Effector memory CD4-positive, alpha-beta T cell (primary cell): ENCODE results near the gene COA7.
"Not testable (repeated sequence)": the region's sequence is repeated elsewhere in the genome, so short reads cannot be mapped to it uniquely, and the experiment has no call there.

Experiments used
- DNase-seq, 3 donors: peaks; one replicate each; pipeline ENCODE4 v3.0.0-alpha.2; 2020
- H3K27ac ChIP-seq: 2 replicates; pipeline ENCODE4 v1.7.0; 2013; ENCODE audit warnings: mild to moderate bottlenecking, low read length, moderate library complexity; ENCODE audit not compliant: insufficient read depth, poor library complexity, severe bottlenecking
- H3K27me3 ChIP-seq: replicated peaks from 2 replicates; pipeline ENCODE4 v1.7.0; 2013; ENCODE audit warnings: mild to moderate bottlenecking, low read length; ENCODE audit not compliant: insufficient read depth, control insufficient read depth, poor library complexity, severe bottlenecking
- H3K36me3 ChIP-seq: 2 replicates; pipeline ENCODE4 v1.7.0; 2013; ENCODE audit warnings: mild to moderate bottlenecking, low read length, moderate library complexity; ENCODE audit not compliant: control insufficient read depth, insufficient read depth
- H3K4me1 ChIP-seq: 2 replicates; pipeline ENCODE4 v1.7.0; 2013; ENCODE audit warnings: low read length, mild to moderate bottlenecking; ENCODE audit not compliant: control insufficient read depth, insufficient read depth, poor library complexity, severe bottlenecking
- H3K4me3 ChIP-seq: 2 replicates; pipeline ENCODE4 v1.7.0; 2013; ENCODE audit warnings: low read length, low read depth, mild to moderate bottlenecking; ENCODE audit not compliant: insufficient read depth, poor library complexity, severe bottlenecking
- H3K9me3 ChIP-seq: 2 replicates; pipeline ENCODE4 v1.7.0; 2013; ENCODE audit warnings: mild to moderate bottlenecking, low read length, moderate library complexity; ENCODE audit not compliant: control insufficient read depth

The COA7 gene

DNA sequence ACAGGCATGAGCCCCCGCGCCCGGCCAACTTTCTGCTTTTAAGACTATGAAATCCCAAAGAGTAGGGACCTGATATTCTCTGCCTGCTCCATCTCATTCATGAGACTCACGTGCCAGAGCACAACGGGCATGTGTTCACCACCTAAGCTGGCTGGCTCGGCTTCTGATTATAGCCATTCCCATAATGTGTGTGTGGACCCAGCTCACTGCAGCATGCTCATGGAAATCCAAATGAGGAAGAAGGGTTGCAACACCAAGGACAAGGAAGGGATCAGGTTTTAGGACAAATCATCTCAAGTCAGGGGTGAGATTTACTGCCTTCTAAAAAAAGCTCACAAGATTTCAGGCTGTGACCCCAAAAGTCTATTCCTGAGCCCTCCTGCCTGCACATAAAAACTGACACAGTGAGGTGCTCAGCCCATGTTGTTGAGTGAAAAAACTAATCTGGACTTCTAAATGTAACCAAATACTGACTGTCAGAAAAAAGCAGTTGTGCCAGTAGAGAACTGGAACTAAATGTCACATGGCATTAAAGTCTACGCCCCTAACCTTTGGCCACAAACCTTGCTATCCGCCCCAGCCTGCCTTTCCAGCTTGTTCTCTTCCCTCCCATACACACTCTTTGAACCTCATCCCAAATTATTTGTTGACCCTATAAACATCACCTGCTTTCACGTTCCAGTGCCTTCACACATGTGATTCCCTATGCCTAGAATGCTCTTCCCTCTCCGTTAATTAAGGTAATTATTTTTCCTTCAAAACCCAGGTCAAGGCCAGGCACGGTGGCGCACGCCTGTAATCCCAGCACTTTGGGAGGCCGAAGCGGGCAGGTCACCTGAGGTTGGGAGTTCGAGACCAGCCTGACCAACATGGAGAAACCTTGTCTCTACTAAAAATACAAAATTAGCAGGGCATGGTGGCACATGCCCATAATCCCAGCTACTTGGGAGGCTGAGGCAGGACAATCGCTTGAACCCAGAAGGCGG is 9.1 kb upstream of the COA7 start:
- Histone ChIP-seq H3K27ac (no peak overlapping the region), H3K4me3 (no peak overlapping the region), H3K36me3 (no peaks in the 10 kb centered on the region), H3K9me3 (no peaks in the 10 kb centered on the region), H3K27me3 (no peaks in the 10 kb centered on the region), H3K4me1 (peaks cover 6% of the 10 kb centered on the region)
- no peak for DNase-seq

DNA sequence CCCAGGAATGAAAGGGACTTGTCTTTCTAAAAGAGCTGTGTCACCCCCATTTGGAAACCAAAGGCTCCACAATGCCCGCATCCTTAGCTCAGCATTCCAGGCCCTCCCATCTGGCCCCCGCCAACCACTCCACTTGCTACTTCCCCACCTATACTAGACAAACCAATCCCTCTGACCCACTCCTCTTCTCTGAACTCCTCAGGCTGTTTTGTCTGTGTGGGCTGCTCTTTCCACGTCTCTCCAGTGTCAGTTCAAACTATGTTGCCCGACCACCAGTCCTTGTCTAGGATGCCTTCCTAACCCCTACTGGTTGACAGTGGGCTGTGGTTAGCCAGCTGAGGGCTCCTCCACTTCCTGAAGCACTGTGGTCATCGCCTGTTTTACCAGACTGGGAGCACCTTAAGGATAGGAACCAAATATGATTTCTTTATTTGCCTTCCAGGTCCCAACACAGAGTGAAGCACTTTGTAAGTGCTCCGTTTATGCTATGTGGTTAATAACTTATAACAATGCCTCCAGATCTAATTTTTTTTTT is 8.1 kb upstream of the COA7 start:
- Histone ChIP-seq H3K27me3 (no peaks in the 10 kb centered on the region), H3K36me3 (no peaks in the 10 kb centered on the region), H3K9me3 (no peaks in the 10 kb centered on the region), H3K27ac (no peak overlapping the region), H3K4me3 (no peak overlapping the region), H3K4me1 (peaks cover 6% of the 10 kb centered on the region)
- DNase-seq = no peak

DNA sequence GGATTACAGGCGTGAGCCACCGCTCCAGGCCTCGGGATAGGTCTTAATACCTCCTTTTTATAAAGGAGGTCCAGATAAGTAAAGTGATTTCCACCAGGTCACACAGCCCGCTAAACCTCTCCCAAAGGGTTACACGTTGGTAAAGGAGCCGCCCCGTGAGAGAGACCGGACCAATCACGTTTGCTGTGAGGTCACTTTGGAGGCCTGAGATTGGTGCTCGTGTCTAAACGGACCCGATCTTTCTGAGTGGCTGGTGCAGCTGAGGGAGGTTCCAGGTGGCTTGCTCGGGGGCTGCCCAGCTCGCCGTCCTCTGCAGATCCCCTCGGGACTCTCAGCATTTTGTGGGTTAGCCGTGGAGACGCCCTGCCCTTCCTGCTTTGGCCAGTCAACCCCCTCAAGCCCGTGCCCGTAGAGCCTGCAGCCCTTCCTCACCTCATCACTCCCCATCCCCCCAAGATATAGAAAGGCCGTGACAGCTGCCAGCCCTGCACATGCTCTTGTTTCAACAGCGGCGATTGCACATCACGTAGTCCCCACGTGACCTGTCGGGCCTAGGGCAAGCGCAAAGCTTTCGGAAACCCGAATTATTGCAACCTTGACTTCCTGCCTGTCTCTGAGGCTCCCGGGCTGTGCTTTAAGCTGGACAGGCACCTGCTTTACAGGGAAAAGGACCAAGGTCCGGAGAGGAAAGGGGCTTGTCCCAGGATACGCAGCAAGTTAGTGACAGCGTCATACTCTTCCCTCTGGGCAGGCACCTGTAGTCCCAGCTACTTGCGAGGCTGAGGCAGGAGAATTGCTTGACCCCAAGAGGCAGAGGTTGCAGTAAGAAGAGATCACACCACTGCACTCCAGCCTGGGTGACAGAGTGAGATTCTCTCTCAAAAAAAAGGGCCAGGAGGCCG is 5.0 kb upstream of the COA7 start:
- H3K4me3 ChIP-seq = peak overlapping the region; percentile 48
- H3K4me1 ChIP-seq = peaks cover 6% of the 10 kb centered on the region
- H3K27me3 ChIP-seq = no peaks in the 10 kb centered on the region
- H3K36me3 ChIP-seq = no peaks in the 10 kb centered on the region
- DNase-seq = peak; percentile 64 to 79 (median 73)
- no peaks in the 10 kb centered on the region for H3K9me3 ChIP-seq
- peak overlapping the region; percentile 74 for H3K27ac ChIP-seq

DNA sequence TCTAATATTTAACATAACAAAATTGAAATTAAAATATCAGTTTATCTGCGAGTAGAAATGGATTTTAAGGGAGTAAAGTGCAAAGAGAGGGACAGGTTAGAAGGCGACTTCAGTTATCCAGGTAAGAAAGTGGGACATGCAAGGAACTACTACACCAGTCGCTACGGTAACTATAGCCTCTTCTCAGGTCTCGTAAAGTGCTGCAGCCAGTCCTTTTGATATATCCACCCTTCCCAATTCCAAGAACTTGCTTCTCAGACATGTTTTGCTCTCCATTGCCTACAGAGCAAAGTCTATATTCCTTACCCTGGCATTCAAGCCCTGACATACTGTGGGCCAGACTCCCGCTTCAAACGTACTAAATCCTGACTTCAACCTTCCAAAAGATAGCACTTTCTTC is 2.5 kb downstream of the COA7 start:
- Histone ChIP-seq H3K4me3 (no peak overlapping the region), H3K4me1 (no peaks in the 10 kb centered on the region)

DNA sequence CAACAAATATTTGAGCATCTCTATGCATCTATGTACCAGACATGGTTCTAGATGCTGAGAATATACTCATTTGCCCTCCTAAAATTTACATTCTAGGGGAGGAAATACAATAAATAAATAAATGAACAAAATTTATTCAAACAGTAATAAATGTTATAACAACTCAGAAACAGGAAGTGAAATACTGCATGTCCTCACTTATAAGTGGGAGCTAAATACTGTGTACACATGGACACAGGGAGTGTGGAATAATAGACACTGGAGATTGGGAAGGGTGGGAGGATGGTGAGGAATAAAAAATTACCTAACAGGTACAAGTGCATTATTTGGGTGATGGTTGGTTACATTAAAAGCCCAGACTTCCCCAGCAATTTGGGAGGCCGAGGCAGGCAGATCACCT is 4.3 kb downstream of the COA7 start:
- H3K4me3 ChIP-seq = no peak overlapping the region
- no peaks in the 10 kb centered on the region for H3K36me3 ChIP-seq
- no peaks in the 10 kb centered on the region for H3K4me1 ChIP-seq
- H3K27ac ChIP-seq = no peak overlapping the region
- H3K27me3 ChIP-seq = no peaks in the 10 kb centered on the region
- no peak for DNase-seq
- no peaks in the 10 kb centered on the region for H3K9me3 ChIP-seq

More for the DNA sequence above, 2.5 kb downstream of the COA7 start:
- Histone ChIP-seq H3K9me3 (no peaks in the 10 kb centered on the region), H3K27me3 (no peaks in the 10 kb centered on the region), H3K27ac (no peak overlapping the region), H3K36me3 (no peaks in the 10 kb centered on the region)
- no peak for DNase-seq

DNA sequence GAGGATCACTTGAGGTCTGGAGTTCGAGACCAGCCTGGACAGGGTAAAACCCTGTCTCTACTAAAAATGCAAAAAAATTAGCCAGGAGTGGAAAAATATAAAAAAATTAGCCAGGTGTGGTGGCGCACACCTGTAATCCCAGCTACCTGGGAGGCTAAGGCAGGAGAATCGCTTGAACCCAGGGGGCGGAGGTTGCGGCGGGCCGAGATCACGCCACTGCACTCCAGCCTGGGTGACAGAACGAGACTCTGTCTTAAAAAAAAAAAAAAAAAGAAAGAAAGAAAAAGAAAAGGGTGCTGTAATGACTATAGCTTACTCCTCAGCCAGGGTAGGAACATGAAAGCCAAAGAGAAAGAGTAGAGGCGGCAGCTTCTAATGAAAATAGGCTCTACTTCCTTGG is 4.8 kb downstream of the COA7 start:
- H3K27me3 ChIP-seq, H3K4me1 ChIP-seq, H3K27ac ChIP-seq, H3K9me3 ChIP-seq, DNase-seq, H3K4me3 ChIP-seq, H3K36me3 ChIP-seq: not testable (repeated sequence)

DNA sequence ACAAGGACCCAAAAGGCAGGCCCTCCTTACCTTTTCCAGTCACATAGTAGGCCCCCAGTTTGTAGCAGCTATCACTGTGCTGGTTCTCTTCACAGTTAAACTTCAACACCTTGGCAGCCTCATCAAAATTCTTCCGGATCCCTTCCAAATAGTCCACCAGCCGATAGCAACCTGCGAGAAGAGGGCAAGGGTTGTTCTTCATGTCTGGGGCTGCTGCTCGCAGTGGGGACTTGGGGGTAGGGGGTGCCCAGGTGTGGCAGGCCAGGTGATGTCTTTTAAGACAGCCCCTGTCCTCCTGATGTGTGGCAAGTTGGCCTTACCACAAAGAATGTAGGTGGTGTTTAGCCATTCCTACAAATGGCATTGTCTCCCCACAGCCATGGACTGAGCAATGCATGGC is 5.5 kb downstream of the COA7 start:
- Histone ChIP-seq H3K4me3 (no peak overlapping the region), H3K36me3 (peaks cover 4% of the 10 kb centered on the region), H3K4me1 (no peaks in the 10 kb centered on the region), H3K9me3 (no peaks in the 10 kb centered on the region), H3K27ac (no peak overlapping the region), H3K27me3 (no peaks in the 10 kb centered on the region)
- no peak for DNase-seq

DNA sequence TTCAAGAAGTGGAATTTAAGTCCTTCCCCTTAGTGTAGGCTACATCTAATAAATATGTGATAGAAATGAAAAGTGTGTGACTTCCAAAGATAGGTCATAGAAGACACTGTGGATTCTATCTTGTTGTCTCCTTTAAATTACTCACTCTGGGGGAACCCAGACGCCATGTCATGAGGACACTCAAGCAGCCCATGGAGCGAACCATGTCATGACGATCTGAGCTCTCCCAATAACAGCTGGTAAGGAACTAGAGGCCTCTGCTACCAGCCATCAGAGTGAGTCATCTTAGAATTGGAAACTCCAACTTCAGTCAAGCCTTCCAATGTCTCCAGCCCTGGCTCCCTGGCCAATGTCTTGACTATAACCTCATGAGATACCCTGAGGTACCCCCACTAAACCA is 6.3 kb downstream of the COA7 start:
- peaks cover 12% of the 10 kb centered on the region for H3K36me3 ChIP-seq
- no peak overlapping the region for H3K4me3 ChIP-seq
- DNase-seq = no peak
- no peaks in the 10 kb centered on the region for H3K27me3 ChIP-seq
- no peak overlapping the region for H3K27ac ChIP-seq
- no peaks in the 10 kb centered on the region for H3K9me3 ChIP-seq
- no peaks in the 10 kb centered on the region for H3K4me1 ChIP-seq

DNA sequence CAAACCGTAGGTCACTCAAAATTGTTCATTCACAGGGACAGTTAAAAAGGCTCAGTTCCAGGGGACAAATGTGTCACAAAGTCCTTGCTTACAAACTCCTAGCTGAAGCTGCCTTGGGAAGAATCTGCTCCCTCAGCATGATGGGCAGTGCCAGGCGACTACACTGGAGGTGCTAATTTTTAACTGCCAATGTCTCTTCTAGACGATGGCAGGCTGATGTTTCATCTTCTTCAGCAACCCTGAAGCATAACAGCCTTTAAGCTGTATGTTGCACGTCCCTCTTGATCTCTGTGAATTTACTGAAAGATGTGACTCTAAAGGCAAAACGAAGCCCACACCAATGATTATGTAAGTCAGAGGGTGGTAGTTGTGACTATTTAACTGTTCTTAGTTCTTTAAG is 11.3 kb downstream of the COA7 start:
- no peak overlapping the region for H3K27ac ChIP-seq
- H3K4me3 ChIP-seq = no peak overlapping the region
- H3K27me3 ChIP-seq = no peaks in the 10 kb centered on the region
- DNase-seq = no peak
- peaks cover 14% of the 10 kb centered on the region for H3K36me3 ChIP-seq
- no peaks in the 10 kb centered on the region for H3K4me1 ChIP-seq
- no peaks in the 10 kb centered on the region for H3K9me3 ChIP-seq
